Effector memory CD8-positive, alpha-beta T cell (primary cell): ENCODE measurements around the gene TMEM201.
"Not testable (repeated sequence)": the region's sequence is repeated elsewhere in the genome, so short reads cannot be mapped to it uniquely, and the experiment has no call there.

Source experiments
- ATAC-seq: fragments of 150-1000 bp; cut with Tn5 transposase; replicated peaks from 2 replicates; pipeline ENCODE4 v1.10.0; 2021; ENCODE audit warnings: mild to moderate bottlenecking, moderate library complexity
- DNase-seq, 3 experiments: peaks; one replicate each; pipeline ENCODE4 v3.0.0; 2021
- H3K27ac Mint-ChIP-seq, 2 donors: one replicate each; pipeline ENCODE4 v1.8.0; 2022; ENCODE audit warnings: mild to moderate bottlenecking in 2 of 2, mixed read lengths in 2 of 2, moderate library complexity in 2 of 2
- H3K27me3 Mint-ChIP-seq, 2 donors: one replicate each; pipeline ENCODE4 v1.8.0; 2022; ENCODE audit warnings: mixed read lengths in 2 of 2
- H3K36me3 Mint-ChIP-seq: one replicate; pipeline ENCODE4 v1.8.0; 2022; ENCODE audit warnings: mild to moderate bottlenecking, moderate library complexity, mixed read lengths; ENCODE audit not compliant: insufficient read depth
- H3K4me1 Mint-ChIP-seq, 2 donors: one replicate each; pipeline ENCODE4 v1.8.0; 2022; ENCODE audit warnings: low read depth in 2 of 2, mixed read lengths in 2 of 2
- H3K4me3 Mint-ChIP-seq, 2 donors: one replicate each; pipeline ENCODE4 v1.8.0; 2022; ENCODE audit warnings: mild to moderate bottlenecking in 2 of 2, mixed read lengths in 2 of 2, moderate library complexity in 2 of 2
- H3K9me3 Mint-ChIP-seq, 2 donors: one replicate each; pipeline ENCODE4 v1.8.0; 2022; ENCODE audit warnings: mixed read lengths in 2 of 2

The TMEM201 gene

GRCh38 chr1:9559673-9560072 lies 29.0 kb upstream of the TMEM201 start:
- no peaks in the 10 kb centered on the region for H3K4me1 Mint-ChIP-seq
- H3K27ac Mint-ChIP-seq: no peak overlapping the region
- no peaks in the 10 kb centered on the region for H3K27me3 Mint-ChIP-seq
- no peaks in the 10 kb centered on the region for H3K9me3 Mint-ChIP-seq
- H3K36me3 Mint-ChIP-seq: peaks cover 42% of the 10 kb centered on the region
- no peak overlapping the region for H3K4me3 Mint-ChIP-seq
- DNase-seq (no peak), ATAC-seq (no peak)

- H3K4me1 Mint-ChIP-seq, H3K27ac Mint-ChIP-seq, ATAC-seq, H3K27me3 Mint-ChIP-seq, H3K9me3 Mint-ChIP-seq, H3K4me3 Mint-ChIP-seq, DNase-seq: not testable (repeated sequence)
- H3K36me3 Mint-ChIP-seq: peaks cover 38% of the 10 kb centered on the region
Observed at GRCh38 chr1:9560090-9560489, 28.6 kb upstream of the TMEM201 start.

DNA sequence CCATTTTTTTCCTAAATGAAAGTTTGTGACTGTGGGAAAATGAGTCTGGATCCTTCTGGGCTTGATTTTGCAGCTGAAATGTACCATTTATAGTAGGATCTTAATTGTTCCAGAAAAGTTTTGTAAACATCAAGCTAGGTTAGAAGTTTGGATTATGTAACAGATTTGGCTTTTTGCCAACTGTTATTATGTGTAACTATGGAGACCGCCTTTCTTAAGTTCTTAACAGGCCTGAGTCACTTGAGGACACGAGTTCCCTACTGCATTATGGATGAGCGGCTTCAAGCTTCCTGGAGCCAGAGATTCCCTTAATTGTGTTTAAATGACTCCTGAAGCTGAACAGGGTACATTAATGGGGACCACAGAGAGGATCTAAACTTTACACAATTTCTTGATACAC lies 27.3 kb upstream of the TMEM201 start:
- H3K27ac Mint-ChIP-seq: no peak overlapping the region
- no peak for ATAC-seq
- H3K9me3 Mint-ChIP-seq: no peaks in the 10 kb centered on the region
- no peaks in the 10 kb centered on the region for H3K4me1 Mint-ChIP-seq
- H3K36me3 Mint-ChIP-seq: peaks cover 34% of the 10 kb centered on the region
- no peak for DNase-seq
- H3K27me3 Mint-ChIP-seq: no peaks in the 10 kb centered on the region
- H3K4me3 Mint-ChIP-seq: no peak overlapping the region

DNA sequence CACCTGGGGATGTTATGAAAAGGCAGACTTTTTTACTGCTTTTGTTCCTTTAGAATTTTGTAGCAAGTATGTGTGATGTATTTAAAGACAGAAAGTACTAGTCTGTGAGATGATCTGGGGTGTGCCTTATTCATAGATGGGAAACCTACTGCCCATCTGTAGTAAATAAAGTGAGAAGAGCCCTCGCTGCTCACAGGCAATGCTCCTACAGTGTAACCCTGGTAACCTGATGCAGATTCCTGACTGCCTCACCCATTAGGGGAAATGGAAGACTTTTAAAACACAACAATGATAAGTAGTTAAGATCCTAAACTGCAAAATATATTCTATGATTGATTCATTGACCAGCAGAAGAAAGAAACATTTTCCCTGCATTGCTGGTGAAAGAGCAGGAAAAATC lies 19.4 kb upstream of the TMEM201 start:
- Mint-ChIP-seq H3K36me3 (peaks cover 25% of the 10 kb centered on the region), H3K4me1 (no peaks in the 10 kb centered on the region), H3K4me3 (no peak overlapping the region), H3K27me3 (no peaks in the 10 kb centered on the region), H3K27ac (peak overlapping the region in 1 of 2 donors; percentile 46), H3K9me3 (no peaks in the 10 kb centered on the region)
- no peak for DNase-seq
- no peak for ATAC-seq

DNA sequence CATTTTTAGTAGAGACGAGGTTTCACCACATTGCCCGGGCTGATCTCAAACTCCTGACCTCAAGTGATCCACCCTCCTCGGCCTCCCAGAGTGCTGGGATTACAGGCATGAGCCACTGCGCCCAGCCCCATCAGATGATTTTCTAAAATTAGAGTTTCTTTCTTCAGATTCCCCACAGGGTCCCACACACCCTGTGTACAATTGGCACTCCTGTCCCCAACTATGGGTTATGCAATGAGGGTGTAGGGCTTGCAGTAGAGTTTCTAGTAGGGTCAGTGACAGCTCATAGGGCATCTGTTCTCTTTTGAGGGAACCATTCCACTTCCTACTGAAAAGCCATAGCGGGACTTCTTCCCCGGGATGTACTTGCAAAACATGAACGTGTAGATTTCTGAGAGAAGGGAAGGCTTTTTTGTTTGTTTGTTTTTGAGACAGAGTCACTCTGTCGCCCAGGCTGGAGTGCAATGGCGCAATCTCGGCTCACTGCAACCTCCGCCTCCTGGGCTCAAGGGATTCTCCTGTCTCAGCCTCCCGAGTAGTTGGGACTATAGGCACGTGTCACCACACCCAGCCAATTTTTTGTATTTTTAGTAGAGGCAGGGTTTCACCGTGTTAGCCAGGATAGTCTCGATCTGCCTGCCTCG lies 17.7 kb upstream of the TMEM201 start:
- not testable (repeated sequence) for H3K4me3 Mint-ChIP-seq, ATAC-seq, H3K4me1 Mint-ChIP-seq, DNase-seq, H3K9me3 Mint-ChIP-seq, H3K27me3 Mint-ChIP-seq, H3K27ac Mint-ChIP-seq
- peaks cover 23% of the 10 kb centered on the region for H3K36me3 Mint-ChIP-seq

DNA sequence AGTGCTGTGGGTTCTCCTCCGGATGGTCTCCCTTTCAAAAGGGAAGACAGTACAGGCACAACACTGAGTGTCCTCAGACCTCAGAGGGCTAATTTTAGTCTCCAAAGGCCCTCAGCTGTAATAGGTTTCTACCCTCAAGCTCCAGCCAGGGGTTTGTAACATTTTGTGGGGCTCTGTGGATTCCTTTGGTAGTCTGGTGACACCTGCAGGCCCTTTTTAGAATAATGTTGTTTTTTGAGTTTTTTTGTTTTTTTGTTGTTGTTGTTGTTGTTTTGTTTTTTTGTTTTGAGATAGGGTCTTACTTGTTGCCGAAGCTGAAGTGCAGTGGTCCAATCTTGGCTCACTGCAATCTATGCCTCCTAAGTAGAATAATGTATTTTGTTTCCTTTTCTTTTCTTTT lies 15.0 kb upstream of the TMEM201 start:
- Mint-ChIP-seq H3K9me3 (no peaks in the 10 kb centered on the region), H3K4me3 (no peak overlapping the region), H3K27ac (no peak overlapping the region), H3K27me3 (no peaks in the 10 kb centered on the region), H3K36me3 (peaks cover 18% of the 10 kb centered on the region), H3K4me1 (no peaks in the 10 kb centered on the region)
- no peak for DNase-seq
- ATAC-seq: no peak

GRCh38 chr1:9575486-9575885 lies 13.2 kb upstream of the TMEM201 start:
- Mint-ChIP-seq H3K36me3 (peaks cover 15% of the 10 kb centered on the region), H3K9me3 (no peaks in the 10 kb centered on the region), H3K4me3 (no peak overlapping the region), H3K27ac (no peak overlapping the region), H3K27me3 (no peaks in the 10 kb centered on the region), H3K4me1 (no peaks in the 10 kb centered on the region)
- DNase-seq: no peak
- no peak for ATAC-seq

DNA sequence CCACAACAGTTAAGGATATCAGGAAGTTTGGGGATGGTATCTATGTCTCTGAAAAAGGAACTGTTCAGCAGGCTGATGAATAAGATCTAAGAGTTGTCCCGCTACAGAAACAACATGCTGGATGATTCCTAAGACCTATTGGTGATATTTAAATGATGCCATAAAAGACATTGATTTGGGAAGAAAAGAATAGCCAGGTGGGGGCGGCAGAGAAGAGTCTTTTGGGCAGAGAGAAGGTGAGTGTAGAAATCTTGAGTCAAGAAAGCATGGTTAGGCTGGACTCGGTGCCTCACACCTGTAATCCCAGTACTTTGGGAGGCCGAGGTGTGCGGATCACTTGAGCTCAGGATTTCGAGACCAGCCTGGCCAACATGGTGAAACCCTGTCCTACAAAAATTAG lies 11.8 kb upstream of the TMEM201 start:
- H3K27me3 Mint-ChIP-seq: no peaks in the 10 kb centered on the region
- no peak for ATAC-seq
- H3K27ac Mint-ChIP-seq: peak overlapping the region in 1 of 2 donors; percentile 3
- H3K9me3 Mint-ChIP-seq: no peaks in the 10 kb centered on the region
- H3K36me3 Mint-ChIP-seq: peaks cover 14% of the 10 kb centered on the region
- no peaks in the 10 kb centered on the region for H3K4me1 Mint-ChIP-seq
- DNase-seq: no peak
- no peak overlapping the region for H3K4me3 Mint-ChIP-seq

DNA sequence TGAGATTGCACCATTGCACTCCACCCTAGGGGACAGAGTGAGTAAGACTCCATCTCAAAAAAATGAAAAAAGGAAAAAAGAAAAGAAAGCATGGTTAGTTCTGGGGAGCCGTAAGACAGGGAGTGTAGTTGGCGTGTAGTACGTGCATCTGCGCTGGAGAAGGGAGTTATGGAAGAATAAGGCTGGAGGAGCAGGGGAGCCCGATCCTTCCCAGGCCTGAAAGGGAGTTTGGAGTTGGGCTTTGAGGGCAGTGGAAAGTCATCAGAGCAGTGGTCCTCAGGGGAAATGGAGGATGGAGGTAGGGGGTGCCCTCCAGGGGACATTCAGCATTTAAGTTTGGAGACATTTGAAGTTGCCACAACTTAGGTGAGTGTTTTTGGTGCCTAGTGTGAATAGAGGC lies 11.3 kb upstream of the TMEM201 start:
- Mint-ChIP-seq H3K27me3 (no peaks in the 10 kb centered on the region), H3K9me3 (no peaks in the 10 kb centered on the region), H3K4me1 (no peaks in the 10 kb centered on the region), H3K36me3 (peaks cover 18% of the 10 kb centered on the region), H3K4me3 (no peak overlapping the region), H3K27ac (peak overlapping the region in 1 of 2 donors; percentile 3)
- ATAC-seq (no peak), DNase-seq (no peak)

DNA sequence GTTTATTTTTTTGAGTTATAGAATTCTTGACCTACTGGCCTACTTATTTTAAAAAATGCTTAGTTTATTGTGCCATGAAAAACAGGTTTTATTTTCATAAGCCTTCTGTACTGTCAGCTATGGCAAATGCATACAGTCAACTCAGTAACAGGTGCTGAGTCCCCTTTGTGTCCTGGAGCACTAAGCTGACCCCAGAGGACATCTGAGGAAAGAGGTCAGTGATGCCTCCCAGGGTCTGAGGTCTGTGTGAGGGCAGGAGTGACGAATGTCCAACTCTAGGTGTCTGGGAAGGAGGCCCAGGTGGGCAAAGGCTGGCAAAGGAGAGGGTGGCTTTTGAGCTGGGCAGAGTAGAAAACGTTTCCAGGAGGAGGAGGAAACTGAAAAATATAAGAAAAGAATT lies 7.8 kb upstream of the TMEM201 start:
- DNase-seq: no peak
- no peaks in the 10 kb centered on the region for H3K4me1 Mint-ChIP-seq
- H3K27me3 Mint-ChIP-seq: no peaks in the 10 kb centered on the region
- peaks cover 33% of the 10 kb centered on the region for H3K36me3 Mint-ChIP-seq
- no peak overlapping the region for H3K27ac Mint-ChIP-seq
- ATAC-seq: no peak
- no peaks in the 10 kb centered on the region for H3K9me3 Mint-ChIP-seq
- H3K4me3 Mint-ChIP-seq: no peak overlapping the region

DNA sequence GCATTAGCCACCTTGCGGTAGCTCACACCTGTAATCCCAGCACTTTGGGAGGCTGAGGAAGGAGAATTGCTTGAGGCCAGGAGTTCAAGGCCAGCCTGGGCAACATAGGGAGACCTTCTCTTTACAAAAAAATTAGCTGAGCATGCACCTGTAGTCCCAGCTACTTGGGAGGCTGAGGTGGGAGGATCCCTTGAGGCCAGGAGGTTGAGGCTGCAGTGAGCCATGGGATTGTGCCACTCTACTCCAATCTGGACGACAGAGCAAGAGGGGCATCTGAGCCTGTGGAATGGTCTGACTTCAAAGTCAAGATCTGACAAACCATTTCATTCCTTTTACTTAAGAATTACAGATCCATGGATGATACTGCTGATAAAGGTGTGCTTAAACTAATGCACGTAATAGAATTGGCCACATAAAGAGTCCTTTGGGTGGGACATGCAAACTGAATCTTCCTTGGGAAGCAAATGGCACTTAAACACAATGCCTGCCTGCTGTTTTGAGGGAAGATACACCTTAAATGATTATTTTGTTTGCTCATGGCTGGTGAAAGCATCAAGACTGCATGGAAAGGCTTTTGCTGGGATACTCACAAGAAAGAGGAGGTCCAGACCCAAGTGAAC lies 2.5 kb upstream of the TMEM201 start:
- no peak overlapping the region for H3K27ac Mint-ChIP-seq

DNA sequence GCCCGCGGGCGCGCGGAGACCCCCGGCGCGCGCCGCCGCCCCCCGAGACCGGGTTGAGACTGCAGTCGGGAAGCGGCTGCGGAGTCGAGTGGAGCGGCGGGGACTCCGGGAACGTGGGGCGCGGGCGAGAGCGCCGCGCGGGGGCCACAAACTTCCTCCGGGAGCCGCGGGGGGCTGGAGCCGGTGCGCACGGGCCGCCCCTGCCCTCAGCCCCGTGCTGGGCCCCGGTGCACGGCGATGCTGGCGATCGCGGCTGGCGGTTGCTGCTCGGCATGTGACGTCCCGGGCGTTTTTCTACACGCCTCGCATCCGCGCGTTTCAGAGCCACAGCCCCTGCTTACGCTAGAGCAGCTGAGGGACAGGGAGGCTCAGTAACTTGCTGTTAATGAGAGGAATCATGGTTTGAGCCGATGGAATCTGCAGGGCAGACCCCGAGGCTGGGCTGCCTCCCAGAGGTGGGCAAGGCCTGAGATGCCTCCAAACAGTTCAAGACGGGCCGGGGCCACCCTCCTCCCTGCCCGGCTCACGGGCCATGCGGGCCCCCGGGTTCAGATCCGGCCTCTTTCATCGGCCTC lies 520 bp downstream of the TMEM201 start:
- H3K4me1 Mint-ChIP-seq: peaks cover 15 to 24% of the 10 kb centered on the region in 2 donors
- ATAC-seq: peak; percentile 30
- DNase-seq: peak; percentile 22 to 34 (median 29)
- no peaks in the 10 kb centered on the region for H3K9me3 Mint-ChIP-seq
- no peaks in the 10 kb centered on the region for H3K27me3 Mint-ChIP-seq
- peak overlapping the region in 1 of 2 donors; percentile 49 for H3K27ac Mint-ChIP-seq
- peak overlapping the region; percentile 76 to 77 for H3K4me3 Mint-ChIP-seq
- H3K36me3 Mint-ChIP-seq: peaks cover 24% of the 10 kb centered on the region

More for the DNA sequence above, 2.5 kb upstream of the TMEM201 start:
- ATAC-seq (no peak), DNase-seq (no peak)
- H3K36me3 Mint-ChIP-seq: peaks cover 40% of the 10 kb centered on the region
- no peak overlapping the region for H3K4me3 Mint-ChIP-seq
- no peaks in the 10 kb centered on the region for H3K9me3 Mint-ChIP-seq
- H3K4me1 Mint-ChIP-seq: peaks cover 10 to 20% of the 10 kb centered on the region in 2 donors
- no peaks in the 10 kb centered on the region for H3K27me3 Mint-ChIP-seq

DNA sequence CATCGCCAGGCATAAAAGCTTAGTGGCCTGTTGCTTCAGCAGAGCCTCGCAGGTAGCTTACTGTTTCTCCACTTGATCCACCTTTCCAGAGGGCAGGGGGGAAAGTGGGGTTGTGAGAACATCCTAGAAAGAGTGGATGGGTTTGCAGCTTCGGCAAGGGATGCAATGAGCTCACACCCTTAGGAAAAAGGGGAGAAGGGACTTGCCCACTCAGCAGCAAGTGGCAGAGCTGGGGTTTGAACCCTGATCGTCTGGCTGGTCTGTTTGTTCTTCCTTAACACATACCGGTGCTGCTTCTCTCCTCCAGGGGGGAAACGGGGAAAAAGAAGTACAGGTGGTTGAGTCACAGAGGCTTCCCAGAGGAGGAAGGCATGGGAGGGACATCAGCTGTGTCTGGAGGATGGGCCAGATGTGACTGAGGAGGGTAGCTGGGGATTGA lies 1.0 kb downstream of the TMEM201 start:
- Mint-ChIP-seq H3K27me3 (no peaks in the 10 kb centered on the region), H3K36me3 (peaks cover 20% of the 10 kb centered on the region), H3K9me3 (no peaks in the 10 kb centered on the region), H3K4me3 (peak overlapping the region; percentile 76 to 77), H3K27ac (peak overlapping the region in 1 of 2 donors; percentile 49), H3K4me1 (peaks cover 15 to 24% of the 10 kb centered on the region in 2 donors)
- ATAC-seq (no peak), DNase-seq (no peak)

GRCh38 chr1:9590201-9590600 lies 1.5 kb downstream of the TMEM201 start:
- Mint-ChIP-seq H3K27me3 (no peaks in the 10 kb centered on the region), H3K27ac (peak overlapping the region in 1 of 2 donors; percentile 49), H3K9me3 (no peaks in the 10 kb centered on the region), H3K4me3 (peak overlapping the region; percentile 76 to 77), H3K36me3 (peaks cover 20% of the 10 kb centered on the region), H3K4me1 (peaks cover 15 to 24% of the 10 kb centered on the region in 2 donors)
- ATAC-seq (no peak), DNase-seq (no peak)
